ENCODE results near the gene CCDC197.

DNA sequence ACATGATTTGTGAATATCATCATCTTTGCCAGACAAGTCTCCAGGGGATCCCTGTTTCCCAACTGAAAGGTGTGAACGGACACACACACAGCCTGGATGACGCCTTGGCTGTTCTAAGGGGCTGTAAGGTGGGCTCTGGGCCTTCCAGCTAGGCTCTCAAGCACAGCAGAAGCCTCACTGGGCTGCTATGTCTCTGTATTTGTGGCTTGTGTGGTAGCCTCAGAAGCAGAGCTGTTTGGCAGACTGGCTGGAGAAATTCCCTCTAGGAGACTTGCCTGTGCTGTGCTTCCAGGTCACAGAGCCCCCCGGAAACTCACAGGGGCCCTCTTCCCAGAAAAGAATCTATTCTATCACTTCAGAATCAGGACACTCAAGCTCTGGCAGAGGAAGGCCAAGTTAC, 50.5 kb downstream of the CCDC197 start:
- TF ChIP-seq POLR2A (IDR thresholded peaks at IDR 0.05) (no peak), EP300 (IDR thresholded peaks at IDR 0.05) (no peak)
- TF ChIP-seq, protein P1, sequence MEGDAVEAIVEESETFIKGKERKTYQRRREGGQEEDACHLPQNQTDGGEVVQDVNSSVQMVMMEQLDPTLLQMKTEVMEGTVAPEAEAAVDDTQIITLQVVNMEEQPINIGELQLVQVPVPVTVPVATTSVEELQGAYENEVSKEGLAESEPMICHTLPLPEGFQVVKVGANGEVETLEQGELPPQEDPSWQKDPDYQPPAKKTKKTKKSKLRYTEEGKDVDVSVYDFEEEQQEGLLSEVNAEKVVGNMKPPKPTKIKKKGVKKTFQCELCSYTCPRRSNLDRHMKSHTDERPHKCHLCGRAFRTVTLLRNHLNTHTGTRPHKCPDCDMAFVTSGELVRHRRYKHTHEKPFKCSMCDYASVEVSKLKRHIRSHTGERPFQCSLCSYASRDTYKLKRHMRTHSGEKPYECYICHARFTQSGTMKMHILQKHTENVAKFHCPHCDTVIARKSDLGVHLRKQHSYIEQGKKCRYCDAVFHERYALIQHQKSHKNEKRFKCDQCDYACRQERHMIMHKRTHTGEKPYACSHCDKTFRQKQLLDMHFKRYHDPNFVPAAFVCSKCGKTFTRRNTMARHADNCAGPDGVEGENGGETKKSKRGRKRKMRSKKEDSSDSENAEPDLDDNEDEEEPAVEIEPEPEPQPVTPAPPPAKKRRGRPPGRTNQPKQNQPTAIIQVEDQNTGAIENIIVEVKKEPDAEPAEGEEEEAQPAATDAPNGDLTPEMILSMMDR (IDR thresholded peaks at IDR 0.05): no peak

Data from sigmoid colon (tissue), 4 donors.